ENCODE measurements around the gene SUCLG1. TPM values are rescaled to one million over a fixed set of nuclear protein-coding genes. Genes with fewer than 3 reads are reported as not detected.

Gene SUCLG1
- total and polyA plus RNA-seq, 2 of the 8 experiments (the other 6 are each of a cell fraction or from before 2014, with no cell fraction given): 19.9 to 40.0 TPM

DNA sequence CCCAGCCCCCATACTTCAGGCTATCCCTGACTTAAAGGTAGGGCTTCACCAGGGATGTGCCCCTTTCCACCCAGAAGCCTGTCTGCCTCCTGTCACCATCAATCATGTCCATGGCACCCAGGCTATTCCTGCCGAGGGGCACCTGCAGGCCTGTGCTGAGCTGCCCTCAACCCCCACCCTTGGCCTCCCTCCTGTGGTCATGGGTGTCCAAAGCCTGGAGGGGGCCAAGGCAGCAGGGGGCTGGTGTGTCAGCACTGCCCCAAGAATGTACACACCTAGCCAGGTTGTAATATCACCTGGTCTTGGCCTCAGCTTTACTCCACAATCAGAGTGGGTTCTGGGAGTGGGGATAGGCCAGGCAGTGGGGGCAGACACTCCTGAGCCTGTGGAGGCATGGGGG, 69.3 kb downstream of the SUCLG1 start:
- Histone ChIP-seq H3K14ac (ENCODE audit: insufficient read length) (no peak overlapping the region), H4K8ac (ENCODE audit: extremely low read depth, insufficient read depth, low read length) (no peak overlapping the region), H3K4ac (replicated peaks; ENCODE audit: insufficient read length, low read depth, low read length) (no peak overlapping the region), H3K36me3 (ENCODE audit: control insufficient read depth in 2 of 4, insufficient read depth in 4 of 4, low read length in 3 of 4) (no peaks in the 10 kb centered on the region), H3K9ac (replicated peaks in 1 of 4; ENCODE audit: extremely low read depth in 1 of 4, low read depth in 3 of 4, low read length in 3 of 4) (no peak overlapping the region), H4K91ac (replicated peaks; ENCODE audit: insufficient read length, low read length) (no peak overlapping the region), H3K4me3 (ENCODE audit: extremely low read depth in 1 of 4, insufficient read depth in 2 of 4, low read depth in 3 of 4, low read length in 4 of 4) (no peak overlapping the region), H2BK15ac (ENCODE audit: low read length) (no peak overlapping the region), H3K9me3 (ENCODE audit: insufficient read depth in 2 of 2, low read depth in 1 of 2, low read length in 1 of 2) (no peaks in the 10 kb centered on the region; a peak in 1 of 4 replicates), H2AK5ac (ENCODE audit: low read depth, low read length) (no peak overlapping the region), H2AFZ (ENCODE audit: low read length) (no peak overlapping the region), H3K56ac (replicated peaks; ENCODE audit: insufficient read length, low read depth, low read length) (no peak overlapping the region), H3K79me1 (ENCODE audit: low read depth, low read length) (no peaks in the 10 kb centered on the region), H3K27me3 (replicated peaks in 1 of 4; ENCODE audit: control insufficient read depth in 3 of 4, extremely low read depth in 1 of 4, insufficient read depth in 3 of 4, low read length in 3 of 4) (no peaks in the 10 kb centered on the region), H2BK20ac (ENCODE audit: low read length) (no peak overlapping the region), H3K23me2 (ENCODE audit: low read depth, low read length) (no peaks in the 10 kb centered on the region; the same call in 1 of the 2 replicates), H3K4me2 (ENCODE audit: insufficient read depth in 1 of 2, low read depth in 2 of 2, low read length in 2 of 2) (no peak overlapping the region), H4K5ac (ENCODE audit: insufficient read length, low read depth, low read length) (no peak overlapping the region), H3K18ac (ENCODE audit: extremely low read depth, low read length) (no peak overlapping the region), H2BK12ac (ENCODE audit: low read depth, low read length) (no peak overlapping the region), H2BK5ac (ENCODE audit: low read depth, low read length) (no peak overlapping the region), H4K20me1 (replicated peaks in 1 of 2; ENCODE audit: control insufficient read depth in 1 of 2, insufficient read depth in 2 of 2, low read length in 2 of 2) (no peaks in the 10 kb centered on the region), H2BK120ac (replicated peaks; ENCODE audit: low read depth, low read length) (no peak overlapping the region), H3K27ac (ENCODE audit: low read depth, low read length) (no peak overlapping the region), H3K4me1 (replicated peaks in 1 of 4; ENCODE audit: control insufficient read depth in 3 of 4, insufficient read depth in 4 of 4, low read length in 3 of 4) (peaks cover 0 to 3% (median 0%) of the 10 kb centered on the region in 4 experiments; a peak in 1 of 7 replicates), H3K79me2 (ENCODE audit: control insufficient read depth in 1 of 2, insufficient read depth in 2 of 2, low read length in 2 of 2) (no peaks in the 10 kb centered on the region), H3K23ac (ENCODE audit: insufficient read length) (no peak overlapping the region)
- ChIA-PET POLR2A (ENCODE audit: partially characterized antibody) (no interaction called here), CTCF (ENCODE audit: partially characterized antibody) (no interaction called here)
- 100% methylated on average over 1 of the region's 1 CpG; no CpG with 5 or more reads in 1 of the 2 experiments for WGBS, 2 experiments (ENCODE audit: extremely low coverage in 1 of 2, insufficient coverage in 1 of 2, insufficient read length in 1 of 2, insufficient replicate concordance in 2 of 2, low coverage in 1 of 2, low lambda C conversion rate in 2 of 2, missing lambda C conversion rate in 1 of 2)
- no peak for TF ChIP-seq E2F6 (IDR thresholded peaks at IDR 0.05)
- TF ChIP-seq POLR2A (IDR thresholded peaks at IDR 0.05; ENCODE audit: control extremely low read depth in 1 of 2, low read depth in 2 of 2, low read length in 2 of 2): no peak
- no peak for TF ChIP-seq CEBPB (IDR thresholded peaks at IDR 0.05; ENCODE audit: low read depth, low read length)
- no peak for TF ChIP-seq SIX5 (IDR thresholded peaks at IDR 0.05; ENCODE audit: low read depth, low read length)
- TF ChIP-seq TAF1 (IDR thresholded peaks at IDR 0.05; ENCODE audit: low read depth, low read length): no peak
- no peak for TF ChIP-seq SP2 (IDR thresholded peaks at IDR 0.05; ENCODE audit: low read length)
- TF ChIP-seq HDAC6 (IDR thresholded peaks at IDR 0.05; ENCODE audit: low read depth, low read length): no peak
- no peak for TF ChIP-seq RAD21 (IDR thresholded peaks at IDR 0.05 in 1 of 2, conservative IDR thresholded peaks at IDR 0.05 in 1 of 2; ENCODE audit: low read depth in 2 of 2, low read length in 2 of 2)
- no peak for FAIRE-seq
- no peak for DNase-seq (ENCODE audit: low read depth in 1 of 2, low spot score in 2 of 2)

All from H1 (cell line).